OCI-LY1 (cell line): ENCODE measurements around the gene GULP1.

Source experiments
- H2AFZ ChIP-seq: fragments of 200-600 bp; sonication (generic), shearing (Covaris generic); 2 replicates; pipeline ENCODE4 v1.6.0; 2014; ENCODE audit warnings: antibody characterized with exemption, mild to moderate bottlenecking, low read length
- H3F3A ChIP-seq: fragments of 200-600 bp; sonication (generic), shearing (Covaris generic); 2 replicates; pipeline ENCODE4 v1.6.0; 2014; ENCODE audit warnings: mild to moderate bottlenecking, antibody characterized with exemption, low read length, moderate library complexity; ENCODE audit not compliant: insufficient read depth
- H3K27ac ChIP-seq: fragments of 200-600 bp; sonication (generic); 2 replicates; pipeline ENCODE4 v1.5.1; 2014; ENCODE audit warnings: low read length, mixed run types, mild to moderate bottlenecking, low read depth; ENCODE audit not compliant: poor library complexity, severe bottlenecking
- H3K27me3 ChIP-seq: fragments of 200-600 bp; sonication (generic); 2 replicates; pipeline ENCODE4 v1.6.0; 2014; ENCODE audit warnings: antibody characterized with exemption, mild to moderate bottlenecking, low read length, moderate library complexity; ENCODE audit not compliant: insufficient read depth
- H3K36me3 ChIP-seq: fragments of 200-600 bp; sonication (generic); 2 replicates; pipeline ENCODE4 v1.6.1; 2014; ENCODE audit warnings: mild to moderate bottlenecking, antibody characterized with exemption, low read length, moderate library complexity, mixed read lengths; ENCODE audit not compliant: insufficient read depth
- H3K4me1 ChIP-seq: fragments of 200-600 bp; sonication (generic); 2 replicates; pipeline ENCODE4 v1.5.1; 2014; ENCODE audit warnings: mild to moderate bottlenecking, low read length, moderate library complexity; ENCODE audit not compliant: insufficient read depth, severe bottlenecking
- H3K4me2 ChIP-seq: fragments of 200-600 bp; sonication (generic), shearing (Covaris generic); 2 replicates; pipeline ENCODE4 v1.6.1; 2014; ENCODE audit warnings: low read length
- H3K4me3 ChIP-seq: fragments of 200-600 bp; sonication (generic); 2 replicates; pipeline ENCODE4 v1.5.1; 2014; ENCODE audit warnings: low read length, low read depth, mild to moderate bottlenecking, mixed read lengths; ENCODE audit not compliant: poor library complexity, severe bottlenecking
- H3K79me2 ChIP-seq: fragments of 200-600 bp; shearing (Covaris generic); 2 replicates; pipeline ENCODE4 v1.6.1; 2016; ENCODE audit warnings: mixed run types, low read length, mixed read lengths; ENCODE audit not compliant: insufficient read depth
- H3K9ac ChIP-seq: fragments of 200-600 bp; sonication (generic), shearing (Covaris generic); 2 replicates; pipeline ENCODE4 v1.6.1; 2014; ENCODE audit warnings: mild to moderate bottlenecking, low read length, mixed read lengths
- H3K9me2 ChIP-seq: fragments of 200-600 bp; sonication (generic), shearing (Covaris generic); 2 replicates; pipeline ENCODE4 v1.6.1; 2014; ENCODE audit warnings: low read depth, mild to moderate bottlenecking, low read length, mixed read lengths
- H3K9me3 ChIP-seq: fragments of 200-600 bp; shearing (Covaris generic); 2 replicates; pipeline ENCODE4 v1.6.1; 2014; ENCODE audit warnings: low read length, mixed read lengths
- H4K20me1 ChIP-seq: fragments of 200-600 bp; sonication (generic), shearing (Covaris generic); 2 replicates; pipeline ENCODE4 v1.6.0; 2016; ENCODE audit warnings: mild to moderate bottlenecking, low read length; ENCODE audit not compliant: insufficient read depth
- EZH2 ChIP-seq: fragments of 200-600 bp; sonication (generic), shearing (Covaris generic); IDR thresholded peaks from 2 replicates; pipeline ENCODE4 v1.8.0; 2017; ENCODE audit warnings: borderline replicate concordance, mixed run types, mild to moderate bottlenecking, antibody characterized with exemption, low read length, moderate library complexity, mixed read lengths
- TF ChIP-seq, protein P1 (sequence below): fragments of 200-600 bp; sonication (generic), shearing (Covaris generic); IDR thresholded peaks from 2 replicates; pipeline ENCODE4 v1.5.1; 2017; ENCODE audit warnings: mild to moderate bottlenecking, antibody characterized with exemption, low read length, moderate library complexity, mixed read lengths

Gene GULP1, protein sequence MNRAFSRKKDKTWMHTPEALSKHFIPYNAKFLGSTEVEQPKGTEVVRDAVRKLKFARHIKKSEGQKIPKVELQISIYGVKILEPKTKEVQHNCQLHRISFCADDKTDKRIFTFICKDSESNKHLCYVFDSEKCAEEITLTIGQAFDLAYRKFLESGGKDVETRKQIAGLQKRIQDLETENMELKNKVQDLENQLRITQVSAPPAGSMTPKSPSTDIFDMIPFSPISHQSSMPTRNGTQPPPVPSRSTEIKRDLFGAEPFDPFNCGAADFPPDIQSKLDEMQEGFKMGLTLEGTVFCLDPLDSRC

DNA sequence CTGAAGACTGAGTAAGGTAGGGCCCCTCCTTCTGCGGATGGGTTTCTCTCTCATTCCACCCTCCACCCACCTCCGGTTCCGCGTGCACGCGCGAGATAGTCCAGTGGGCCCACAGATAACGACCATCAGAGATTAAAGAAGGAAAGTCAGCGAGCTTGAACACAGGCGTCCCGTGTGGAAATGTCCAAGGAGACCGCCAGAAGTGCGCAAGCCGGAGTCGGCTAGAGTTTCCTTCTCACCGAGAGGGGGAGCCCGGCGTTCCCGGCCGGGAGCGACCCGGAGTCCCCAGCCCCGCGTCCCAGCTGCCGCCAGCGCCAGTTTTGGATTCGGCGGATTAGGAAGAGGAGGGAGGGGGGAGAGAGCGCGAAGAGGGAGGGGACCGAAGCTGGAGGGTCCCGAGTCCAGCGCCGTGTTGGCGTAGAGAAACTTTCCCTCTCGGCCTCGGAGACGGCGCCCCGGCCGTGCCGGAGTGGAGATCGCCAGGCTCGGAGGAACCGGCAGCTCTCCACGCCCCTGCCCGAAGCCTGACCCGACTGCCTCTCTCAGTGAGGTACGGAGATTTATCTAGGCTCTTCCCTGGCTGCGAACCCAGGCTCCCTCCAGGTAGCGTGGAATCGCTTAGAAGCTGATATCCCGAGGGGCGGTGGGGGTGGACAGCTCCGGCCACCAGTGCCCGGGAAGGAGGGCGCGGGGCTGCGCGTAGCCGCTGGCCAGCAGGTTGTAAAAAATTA lies at the start of gene GULP1:
GULP1 (plus strand) TSS at position 258 of the 731 bp plus-strand sequence. CDS start 185,829 bp downstream, outside the sequence.
- Histone ChIP-seq H3K9me3 (no peaks in the 10 kb centered on the region), H3K27ac (no peak within 1 kb of the TSS), H3K27me3 (no peaks in the 10 kb centered on the region), H3K79me2 (no peaks in the 10 kb centered on the region), H3K4me3 (no peak within 1 kb of the TSS), H3K4me1 (no peaks in the 10 kb centered on the region), H2AFZ (no peak within 1 kb of the TSS), H3K9me2 (no peaks in the 10 kb centered on the region), H3F3A (no peaks in the 10 kb centered on the region), H3K36me3 (no peaks in the 10 kb centered on the region), H3K4me2 (no peak within 1 kb of the TSS), H4K20me1 (no peaks in the 10 kb centered on the region), H3K9ac (no peak within 1 kb of the TSS)
- TF ChIP-seq EZH2, result no peak
- TF ChIP-seq, protein P1, sequence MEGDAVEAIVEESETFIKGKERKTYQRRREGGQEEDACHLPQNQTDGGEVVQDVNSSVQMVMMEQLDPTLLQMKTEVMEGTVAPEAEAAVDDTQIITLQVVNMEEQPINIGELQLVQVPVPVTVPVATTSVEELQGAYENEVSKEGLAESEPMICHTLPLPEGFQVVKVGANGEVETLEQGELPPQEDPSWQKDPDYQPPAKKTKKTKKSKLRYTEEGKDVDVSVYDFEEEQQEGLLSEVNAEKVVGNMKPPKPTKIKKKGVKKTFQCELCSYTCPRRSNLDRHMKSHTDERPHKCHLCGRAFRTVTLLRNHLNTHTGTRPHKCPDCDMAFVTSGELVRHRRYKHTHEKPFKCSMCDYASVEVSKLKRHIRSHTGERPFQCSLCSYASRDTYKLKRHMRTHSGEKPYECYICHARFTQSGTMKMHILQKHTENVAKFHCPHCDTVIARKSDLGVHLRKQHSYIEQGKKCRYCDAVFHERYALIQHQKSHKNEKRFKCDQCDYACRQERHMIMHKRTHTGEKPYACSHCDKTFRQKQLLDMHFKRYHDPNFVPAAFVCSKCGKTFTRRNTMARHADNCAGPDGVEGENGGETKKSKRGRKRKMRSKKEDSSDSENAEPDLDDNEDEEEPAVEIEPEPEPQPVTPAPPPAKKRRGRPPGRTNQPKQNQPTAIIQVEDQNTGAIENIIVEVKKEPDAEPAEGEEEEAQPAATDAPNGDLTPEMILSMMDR, result no peak

DNA sequence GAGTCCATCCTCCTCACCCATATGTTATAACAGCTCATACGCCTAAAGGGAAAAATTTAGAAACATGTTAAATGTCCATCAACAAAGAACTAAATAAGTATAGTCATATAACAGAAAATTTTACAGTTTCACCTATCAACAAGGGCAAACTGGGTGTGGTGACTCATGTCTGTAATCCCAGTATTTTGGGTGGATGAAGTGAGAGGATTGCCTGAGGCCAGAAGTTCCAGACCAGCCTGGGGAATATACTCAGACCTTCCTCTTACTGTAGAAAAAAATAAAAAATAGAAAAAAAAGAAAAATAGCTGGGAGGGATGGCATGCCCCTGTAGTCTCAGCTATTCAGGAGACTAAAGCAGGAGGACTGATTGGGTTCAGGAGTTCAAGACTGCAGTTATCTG lies 48.3 kb upstream of the GULP1 start:
- no peaks in the 10 kb centered on the region for H3K9me2 ChIP-seq
- H2AFZ ChIP-seq, result no peak overlapping the region
- H4K20me1 ChIP-seq, result no peaks in the 10 kb centered on the region
- H3K27me3 ChIP-seq, result no peaks in the 10 kb centered on the region
- H3K9me3 ChIP-seq, result no peaks in the 10 kb centered on the region
- H3F3A ChIP-seq, result no peaks in the 10 kb centered on the region
- H3K4me2 ChIP-seq, result no peak overlapping the region
- H3K36me3 ChIP-seq, result no peaks in the 10 kb centered on the region
- H3K79me2 ChIP-seq, result no peaks in the 10 kb centered on the region
- peaks cover 8% of the 10 kb centered on the region for H3K4me1 ChIP-seq
- H3K27ac ChIP-seq, result no peak overlapping the region
- H3K4me3 ChIP-seq, result no peak overlapping the region
- no peak overlapping the region for H3K9ac ChIP-seq
- TF ChIP-seq EZH2, result no peak
- TF ChIP-seq, protein P1, result no peak

DNA sequence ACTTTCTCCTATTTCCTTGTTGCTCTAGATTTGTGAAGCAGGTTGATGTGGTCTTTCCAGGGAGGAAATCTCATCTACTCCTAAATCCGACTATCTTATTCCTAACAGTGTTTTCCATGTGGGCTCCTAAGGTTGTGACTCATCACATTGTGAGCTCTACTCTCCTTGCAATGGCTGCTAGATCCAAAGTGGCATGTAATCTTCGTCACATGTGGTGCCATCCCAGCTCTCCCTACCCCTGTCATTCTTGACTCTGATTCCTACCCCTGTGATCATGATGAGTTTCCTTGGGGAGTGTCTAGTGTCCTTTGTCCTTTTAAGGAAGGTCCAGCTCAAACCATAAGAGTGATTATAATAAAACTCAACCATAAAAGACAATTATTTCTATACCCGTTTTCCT lies 47.3 kb upstream of the GULP1 start:
- Histone ChIP-seq H3K27me3 (no peaks in the 10 kb centered on the region), H3K4me2 (no peak overlapping the region), H3K27ac (no peak overlapping the region), H3K9me3 (no peaks in the 10 kb centered on the region), H3K36me3 (no peaks in the 10 kb centered on the region), H3K9me2 (no peaks in the 10 kb centered on the region), H3K4me1 (peaks cover 8% of the 10 kb centered on the region), H3K79me2 (no peaks in the 10 kb centered on the region), H2AFZ (no peak overlapping the region), H4K20me1 (no peaks in the 10 kb centered on the region), H3K4me3 (no peak overlapping the region), H3K9ac (no peak overlapping the region), H3F3A (no peaks in the 10 kb centered on the region)
- TF ChIP-seq, protein P1, result no peak
- no peak for TF ChIP-seq EZH2
